ENCODE results near the gene FOXS1. TPM values are rescaled to one million over a fixed set of nuclear protein-coding genes. Genes with fewer than 3 reads are reported as not detected.
"Not testable (repeated sequence)": the region's sequence is repeated elsewhere in the genome, so short reads cannot be mapped to it uniquely, and the experiment has no call there.

The FOXS1 gene
- total RNA-seq, 1 experiment from 2014 or later: not detected

DNA sequence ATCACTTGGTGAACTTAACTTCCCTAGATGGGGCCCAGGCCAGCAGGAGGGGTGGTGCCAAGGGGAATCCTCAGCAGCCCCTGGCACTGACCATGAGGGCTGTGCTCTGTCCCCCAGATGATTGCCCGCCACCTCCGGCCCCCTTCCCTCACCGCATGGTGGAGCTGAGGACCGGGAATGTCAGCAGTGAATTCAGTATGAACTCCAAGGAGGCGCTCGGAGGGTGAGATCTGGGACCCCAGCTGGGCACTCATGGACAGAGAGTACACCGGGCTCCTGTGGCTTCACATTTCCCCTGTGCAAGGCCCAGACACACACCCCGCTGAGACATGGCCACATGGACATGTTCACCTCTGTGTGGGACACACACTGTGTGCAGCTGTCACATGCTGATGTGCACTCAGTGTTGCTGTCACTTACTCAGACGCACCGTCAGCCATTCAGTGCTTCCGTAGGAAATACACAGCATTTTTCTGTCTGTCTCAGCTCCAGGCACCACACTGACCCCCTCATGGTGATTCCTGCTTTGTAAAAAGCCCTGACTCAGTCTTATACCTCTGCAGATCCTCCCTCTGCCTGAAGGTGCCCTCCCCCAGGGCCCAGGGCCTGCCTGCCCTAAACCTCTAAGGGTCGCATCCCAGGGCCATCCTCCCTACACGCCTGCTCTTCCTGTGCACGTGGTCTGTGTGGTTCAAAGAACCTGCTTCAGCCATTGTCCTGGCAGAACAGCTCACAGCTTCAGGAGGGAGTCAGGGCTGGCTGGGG, 21.9 kb downstream of the FOXS1 start:
- no peak for DNase-seq (ENCODE audit: low spot score)

DNA sequence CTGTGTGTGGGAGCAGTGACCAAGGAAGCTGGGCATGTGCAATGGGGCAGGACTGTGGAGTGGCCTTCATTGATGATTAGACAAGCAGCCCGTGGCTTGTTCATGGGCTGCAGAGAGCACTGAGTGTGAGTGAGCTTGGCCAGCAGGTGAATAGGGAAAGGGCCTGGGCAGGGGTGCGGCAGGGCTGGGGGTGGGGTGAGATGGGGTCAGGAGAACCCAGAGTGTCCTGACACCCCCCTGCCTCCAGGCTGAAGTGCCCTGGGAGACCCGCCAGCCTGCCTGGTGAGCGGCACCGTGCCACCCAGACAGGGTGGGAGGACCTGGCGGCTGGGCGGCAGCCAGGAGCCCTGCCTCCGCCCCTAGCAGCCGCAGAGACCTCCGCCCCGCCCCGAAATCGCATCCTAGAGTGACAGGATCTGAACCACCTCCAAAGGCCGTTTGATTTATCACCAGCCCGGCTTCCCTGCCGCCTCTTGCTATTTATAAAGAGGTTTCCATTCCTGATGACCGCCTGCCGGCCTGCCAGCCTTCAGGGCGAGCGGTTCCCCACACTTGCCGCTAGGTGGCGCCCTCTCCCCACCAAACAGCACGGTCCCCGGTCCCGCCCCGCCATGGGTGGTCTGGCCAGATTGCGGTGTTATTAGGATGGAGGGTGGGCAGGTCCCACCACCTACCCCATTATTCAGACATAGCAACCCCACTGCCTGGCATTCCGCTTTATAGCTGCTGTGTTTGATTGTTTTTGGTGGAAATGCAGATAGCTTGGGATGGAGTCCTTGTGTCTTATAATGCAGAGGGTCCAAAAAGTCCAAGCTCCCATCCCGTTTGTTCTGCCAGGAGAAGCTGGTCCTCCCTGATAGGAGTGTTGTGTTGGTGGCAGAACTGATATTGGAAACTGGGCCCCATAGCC, 22.7 kb downstream of the FOXS1 start:
- DNase-seq (ENCODE audit: low spot score): peak; percentile 88

DNA sequence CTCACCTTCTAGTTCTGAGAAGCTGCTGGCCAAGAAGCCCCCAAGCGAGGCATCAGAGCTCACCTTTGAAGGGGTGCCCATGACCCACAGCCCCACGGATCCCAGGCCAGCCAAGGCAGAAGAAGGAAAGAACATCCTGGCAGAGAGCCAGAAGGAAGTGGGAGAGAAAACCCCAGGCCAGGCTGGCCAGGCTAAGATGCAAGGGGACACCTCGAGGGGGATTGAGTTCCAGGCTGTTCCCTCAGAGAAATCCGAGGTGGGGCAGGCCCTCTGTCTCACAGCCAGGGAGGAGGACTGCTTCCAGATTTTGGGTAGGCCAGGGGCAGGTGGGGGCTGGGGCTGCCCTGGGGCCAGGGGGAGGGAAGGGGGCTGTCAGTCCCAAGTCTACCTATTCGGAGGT, 24.0 kb downstream of the FOXS1 start:
- DNase-seq (ENCODE audit: low spot score): no peak

DNA sequence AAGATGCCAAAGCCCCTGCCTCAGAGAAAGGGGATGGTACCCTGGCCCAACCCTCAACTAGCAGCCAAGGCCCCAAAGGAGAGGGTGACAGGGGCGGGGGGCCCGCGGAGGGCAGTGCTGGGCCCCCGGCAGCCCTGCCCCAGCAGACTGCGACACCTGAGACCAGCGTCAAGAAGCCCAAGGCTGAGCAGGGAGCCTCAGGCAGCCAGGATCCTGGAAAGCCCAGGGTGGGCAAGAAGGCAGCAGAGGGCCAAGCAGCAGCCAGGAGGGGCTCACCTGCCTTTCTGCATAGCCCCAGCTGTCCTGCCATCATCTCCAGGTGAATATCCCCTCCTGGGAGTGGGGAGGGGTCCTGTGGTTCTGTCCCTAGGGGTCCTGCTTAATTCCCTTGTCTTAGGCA, 25.2 kb downstream of the FOXS1 start:
- no peak for DNase-seq (ENCODE audit: low spot score)

DNA sequence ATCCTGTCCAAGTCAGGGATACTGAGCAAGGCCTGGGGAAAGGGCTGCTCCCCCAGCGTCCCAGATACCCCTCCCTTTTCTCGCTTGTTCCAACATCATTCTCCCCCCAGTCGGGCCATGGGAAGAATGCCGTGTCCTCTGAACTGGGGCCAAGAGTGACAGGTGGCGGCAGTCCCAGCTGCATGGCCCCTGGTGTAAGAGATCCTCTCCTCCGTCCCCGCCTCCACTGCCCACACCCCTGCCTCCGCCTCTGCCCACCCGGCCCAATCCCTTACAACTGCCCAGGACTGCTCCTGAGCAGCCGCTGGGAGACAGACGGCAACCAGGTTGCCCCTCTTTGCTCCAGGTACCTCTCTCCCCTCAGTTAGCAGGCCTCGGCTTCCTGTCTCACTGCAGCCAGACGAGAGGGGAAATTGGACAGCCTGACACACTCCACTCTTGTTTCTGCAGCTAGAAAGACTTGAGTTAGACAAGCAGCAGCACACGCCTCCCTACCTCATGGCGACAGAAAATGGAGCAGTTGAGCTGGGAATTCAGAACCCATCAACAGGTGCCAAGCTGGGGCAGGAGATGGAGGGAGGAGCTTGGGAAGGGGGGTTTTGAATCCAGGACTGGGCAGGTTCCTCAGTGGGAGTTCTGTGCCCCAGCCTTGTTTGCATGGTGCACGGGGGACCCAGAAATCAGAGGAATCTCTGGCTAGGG, 26.2 kb downstream of the FOXS1 start, which contains the start of gene MYLK2:
Gene MYLK2, plus strand, starts transcription at position 274 of the 702 bp plus-strand sequence. Its CDS starts 225 bp downstream, at position 499.
- no peak for DNase-seq (ENCODE audit: low spot score)

DNA sequence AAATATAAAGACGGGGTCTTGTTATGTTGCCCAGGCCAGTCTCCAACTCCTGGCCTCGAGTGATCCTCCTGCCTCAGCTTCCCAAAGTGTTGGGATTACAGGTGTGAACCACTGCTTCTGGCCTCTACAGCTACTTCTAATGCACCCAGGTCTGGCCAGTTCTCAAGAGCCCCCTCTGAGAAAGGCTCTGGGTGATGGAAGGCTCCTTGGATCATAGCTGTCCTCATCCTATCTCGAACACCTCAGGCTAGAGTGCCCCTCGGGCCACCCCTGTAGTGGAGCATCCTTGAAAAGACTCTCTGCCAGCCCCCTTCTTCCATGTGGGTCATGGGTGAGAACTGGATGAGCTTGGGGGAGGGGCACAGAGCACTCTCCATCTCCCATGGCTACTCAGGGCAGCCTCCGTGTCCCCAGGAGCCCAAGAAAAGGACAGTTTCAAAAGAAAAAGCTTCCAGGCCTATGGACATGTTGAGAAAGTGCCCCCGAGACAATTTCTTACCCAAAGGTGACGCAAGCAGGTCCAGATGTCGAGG, 27.0 kb downstream of the FOXS1 start:
- DNase-seq (ENCODE audit: low spot score): no peak

DNA sequence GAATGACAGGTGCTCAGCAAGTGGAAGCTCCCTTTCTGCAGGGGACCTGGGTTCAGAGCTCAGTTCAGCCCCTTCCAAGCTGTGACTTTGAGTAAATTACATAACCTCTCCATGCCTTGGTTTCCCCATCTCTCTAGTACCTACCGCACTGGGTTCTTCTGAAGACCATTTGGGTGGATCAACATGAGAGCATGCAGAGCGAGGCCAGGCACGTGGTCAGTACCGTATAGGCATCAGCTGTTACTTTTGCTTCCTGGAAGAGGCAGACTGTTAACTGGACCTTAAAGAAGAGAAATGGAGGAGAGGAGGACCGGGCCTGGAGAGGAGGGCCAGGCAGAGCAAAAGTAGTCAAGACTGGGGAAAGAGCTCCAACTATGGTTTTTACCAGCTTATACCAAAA, 27.9 kb downstream of the FOXS1 start:
- DNase-seq (ENCODE audit: low spot score): no peak

DNA sequence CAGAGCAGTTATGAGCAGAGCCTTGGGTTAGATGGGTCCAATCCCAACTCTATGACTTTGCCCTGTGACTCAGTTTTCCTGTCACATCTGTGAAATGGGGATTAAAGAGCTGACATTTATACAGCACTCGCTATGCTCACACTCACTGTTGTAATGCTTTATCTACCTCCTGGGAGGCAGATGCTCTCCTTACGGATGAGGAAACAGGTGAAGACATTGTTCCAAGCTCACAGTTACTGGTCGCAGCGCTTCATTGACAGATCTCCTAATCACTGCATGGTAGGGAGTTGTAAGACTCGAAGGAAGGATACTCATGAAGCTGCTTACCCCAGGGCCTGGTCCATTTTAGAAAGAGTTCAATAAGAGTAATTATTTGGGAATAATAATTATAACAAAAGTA, 29.2 kb downstream of the FOXS1 start:
- no peak for DNase-seq (ENCODE audit: low spot score)

DNA sequence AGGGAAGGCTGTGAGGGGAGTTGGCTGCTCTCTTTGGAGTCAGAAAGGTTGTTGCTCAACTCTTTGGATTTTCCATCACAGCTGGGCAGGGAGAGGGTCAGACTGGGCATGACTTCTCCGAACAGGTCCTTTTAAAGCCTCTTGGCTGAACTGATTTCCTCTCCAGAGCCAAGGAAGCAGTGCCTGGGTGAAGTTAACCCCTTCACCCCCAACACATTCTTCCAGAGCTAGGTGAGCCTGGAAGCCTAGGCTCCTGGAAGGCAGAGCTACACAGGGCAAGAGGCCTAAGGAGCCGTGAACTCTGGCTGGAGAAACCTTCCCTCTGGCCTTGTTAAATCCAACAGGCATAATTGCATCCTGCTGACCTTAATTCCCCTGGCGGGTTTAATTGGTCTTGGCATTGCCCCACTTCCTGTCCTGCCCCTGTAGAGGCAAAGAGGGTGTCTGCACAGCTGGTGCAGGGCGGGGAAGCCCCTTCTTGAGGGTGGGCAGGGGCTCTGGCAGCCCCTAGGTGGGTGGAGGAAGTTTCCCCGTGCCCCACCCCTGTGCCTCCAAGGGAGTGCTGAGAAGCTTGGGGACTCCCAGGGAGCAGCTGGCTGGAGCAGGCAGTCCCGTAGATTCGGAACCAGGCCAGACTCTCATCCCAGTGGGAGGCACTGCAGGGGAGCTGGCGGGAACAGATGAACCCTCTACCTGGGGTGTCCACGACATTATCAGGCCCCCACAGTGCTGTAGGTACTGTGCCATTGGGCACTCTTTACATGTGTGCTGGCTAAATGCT, 29.8 kb downstream of the FOXS1 start:
- peak; percentile 42 for DNase-seq (ENCODE audit: low spot score)

DNA sequence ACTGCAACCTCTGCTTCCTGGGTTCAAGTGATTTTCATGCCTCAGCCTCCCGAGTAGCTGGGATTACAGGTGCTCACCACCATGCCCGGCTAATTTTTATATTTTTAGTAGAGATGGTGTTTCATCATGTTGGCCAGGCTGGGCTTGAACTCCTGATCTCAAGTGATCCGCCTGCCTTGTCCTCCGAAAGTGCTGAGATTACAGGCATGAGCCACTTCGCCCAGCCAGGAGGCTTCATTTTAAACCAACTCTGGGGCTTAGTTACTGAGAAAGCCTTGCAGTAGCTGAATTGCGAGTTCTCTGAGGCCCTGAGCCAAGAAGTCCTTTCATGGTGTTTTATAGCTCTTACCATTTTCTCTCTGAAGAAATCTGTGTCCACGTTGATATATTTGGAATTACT, 31.3 kb downstream of the FOXS1 start:
- DNase-seq (ENCODE audit: low spot score): not testable (repeated sequence)

DNA sequence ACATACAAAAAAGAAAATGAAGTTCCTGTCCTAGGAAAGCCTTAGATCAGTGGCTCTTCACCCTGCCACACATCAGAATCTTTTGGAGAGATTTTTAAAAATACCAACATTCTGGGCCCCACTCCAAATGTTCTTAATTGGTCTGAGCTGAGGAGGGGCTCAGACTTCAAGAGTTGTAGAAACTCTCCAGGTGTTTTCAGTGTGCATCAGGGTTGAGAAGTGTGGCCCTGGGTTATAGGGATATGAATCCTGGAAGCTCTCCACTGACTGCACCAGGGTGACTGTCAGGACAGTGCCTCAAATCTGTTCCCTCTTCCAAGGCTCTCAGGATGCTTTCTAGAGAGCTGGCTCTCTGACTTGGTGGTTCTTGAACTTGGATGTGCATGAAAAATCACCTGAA, 31.8 kb downstream of the FOXS1 start:
- DNase-seq (ENCODE audit: low spot score): no peak

DNA sequence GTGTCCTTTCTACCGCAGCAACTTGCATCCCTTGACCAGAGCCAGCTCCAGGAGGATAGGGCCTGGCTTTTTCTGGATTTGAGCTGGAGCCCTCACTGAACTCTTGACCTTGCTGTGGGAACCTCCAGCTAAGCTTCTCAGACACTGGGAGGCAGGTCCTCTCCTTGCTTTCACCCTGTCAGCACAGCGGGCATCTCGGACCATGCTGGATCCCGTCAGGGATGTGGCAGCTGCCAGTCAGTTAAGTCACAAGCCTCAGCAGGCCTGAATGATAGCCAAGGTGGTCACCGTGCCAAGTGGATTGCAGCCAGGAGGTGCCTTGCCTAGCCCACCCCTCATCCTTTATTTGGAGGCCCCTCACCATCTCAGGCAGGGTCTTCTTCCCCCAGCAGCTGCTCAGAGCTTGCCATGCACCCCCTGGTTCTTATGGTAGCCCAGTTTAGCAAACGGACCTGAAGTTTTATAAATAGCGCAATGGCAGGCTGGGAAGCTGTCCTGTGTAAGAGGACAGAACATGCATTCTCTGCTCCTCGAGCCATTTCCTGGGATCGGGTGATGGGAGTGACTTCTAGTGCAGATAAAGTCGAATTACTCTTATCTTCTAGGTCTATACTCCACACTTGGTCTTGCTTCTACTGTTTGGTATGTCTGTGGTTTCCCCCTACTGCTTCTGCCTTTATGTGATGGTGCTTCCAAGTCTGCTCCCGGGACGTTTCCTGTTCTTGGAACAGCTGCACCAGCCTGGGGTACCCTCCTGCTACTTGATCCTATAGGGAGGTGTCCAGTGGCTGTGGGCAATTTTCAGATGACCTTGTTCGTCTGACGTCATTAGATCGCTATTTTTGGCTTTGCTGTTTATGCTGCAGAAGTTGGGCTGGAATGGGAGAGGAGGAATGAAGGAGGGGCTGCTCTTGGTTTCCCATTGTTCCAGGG, 33.3 kb downstream of the FOXS1 start:
- no peak for DNase-seq (ENCODE audit: low spot score)

DNA sequence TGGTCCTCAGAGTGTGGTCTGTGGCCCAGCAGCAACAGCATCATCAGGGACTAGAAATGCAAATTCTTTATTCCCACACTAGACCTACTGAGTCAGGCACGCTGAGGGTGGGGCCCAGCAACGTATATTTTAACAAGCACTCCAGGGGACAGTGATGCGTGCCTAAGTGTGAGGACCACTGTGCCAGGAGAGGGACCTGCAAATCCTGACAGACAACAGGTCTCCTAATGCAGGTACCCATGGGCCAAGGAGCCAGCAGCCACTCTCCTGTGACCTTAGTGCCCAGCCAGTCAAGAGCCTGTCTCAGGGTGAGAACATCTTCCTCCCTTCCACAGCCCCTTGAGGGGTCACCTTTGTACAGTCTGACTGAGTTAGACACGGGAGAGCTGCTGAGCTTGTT, 34.2 kb downstream of the FOXS1 start:
- no peak for DNase-seq (ENCODE audit: low spot score)

DNA sequence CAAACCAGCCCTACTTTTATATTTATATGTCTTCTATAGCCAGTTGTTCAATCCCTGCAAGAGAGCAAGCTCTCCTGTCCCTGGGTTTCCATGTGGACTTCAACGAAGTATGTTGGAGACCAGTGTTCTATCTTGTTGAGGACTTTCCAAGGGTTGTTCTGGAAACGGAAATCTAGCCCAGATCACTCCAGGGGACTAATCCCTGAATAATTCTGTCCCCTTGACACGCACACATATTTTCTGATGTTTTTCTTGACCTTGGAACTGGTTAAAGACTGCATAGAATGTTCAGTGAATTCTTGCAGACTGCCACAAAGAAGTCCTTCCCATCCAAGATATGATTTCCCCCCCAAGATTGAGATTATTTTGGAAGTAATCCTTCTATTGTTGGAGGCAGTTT, 35.7 kb downstream of the FOXS1 start:
- DNase-seq (ENCODE audit: low spot score): no peak

DNA sequence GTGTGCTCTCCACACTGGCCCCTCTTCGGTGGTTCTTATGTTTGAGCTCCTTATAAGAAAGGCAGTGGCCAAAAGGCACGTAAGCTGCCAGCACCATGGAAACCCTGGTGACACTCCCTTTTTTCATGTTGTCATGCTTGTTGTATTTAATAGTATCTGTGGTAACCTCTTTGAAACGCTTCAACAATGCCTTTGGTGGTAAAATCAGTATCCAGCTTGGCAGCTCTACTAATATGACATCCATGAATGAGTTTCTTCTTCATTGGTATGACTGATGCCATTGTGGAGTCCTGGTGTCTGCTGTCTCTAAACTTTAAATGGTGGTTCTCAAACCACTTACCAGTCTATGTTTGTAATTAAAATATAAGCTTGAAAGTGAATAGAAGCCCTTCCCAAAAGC, 36.9 kb downstream of the FOXS1 start:
- no peak for DNase-seq (ENCODE audit: low spot score)

DNA sequence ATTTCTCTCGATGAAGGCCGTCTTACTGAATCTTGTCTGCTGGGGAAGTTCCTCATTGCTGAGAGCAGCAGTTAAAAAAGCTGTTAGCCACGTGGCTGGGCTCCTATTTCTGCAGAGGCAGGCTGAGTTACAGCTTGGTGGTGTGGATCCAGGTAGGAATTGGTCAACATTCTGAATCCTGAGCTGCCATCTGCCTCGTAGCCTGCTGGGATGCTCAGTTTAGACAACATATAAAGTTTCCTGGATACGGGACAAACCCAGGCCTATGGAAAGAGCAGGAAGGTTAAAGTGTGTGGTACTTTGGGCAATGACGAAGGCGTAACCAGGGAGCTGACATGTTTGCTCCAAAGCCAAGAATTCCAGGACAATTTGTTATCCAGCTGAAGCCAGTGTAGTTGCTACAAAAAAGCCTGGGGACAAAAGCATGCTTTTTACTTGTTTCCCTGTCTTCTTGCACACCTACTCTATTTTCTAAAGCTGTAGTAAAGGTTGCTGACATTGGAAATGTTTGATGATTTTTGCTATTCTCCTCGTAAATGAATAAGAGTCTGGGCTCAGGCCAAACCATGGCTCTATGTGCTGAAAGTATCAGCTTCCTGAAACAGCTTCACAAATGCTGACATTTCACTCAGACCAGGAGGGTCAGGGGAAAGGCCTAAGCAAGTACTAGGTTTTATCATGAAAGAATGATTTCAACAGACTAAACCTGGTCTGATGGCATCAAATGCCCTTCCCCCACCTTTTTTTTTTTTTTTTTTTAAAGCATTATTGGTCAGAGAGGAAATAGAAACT, 38.6 kb downstream of the FOXS1 start:
- DNase-seq (ENCODE audit: low spot score): no peak

DNA sequence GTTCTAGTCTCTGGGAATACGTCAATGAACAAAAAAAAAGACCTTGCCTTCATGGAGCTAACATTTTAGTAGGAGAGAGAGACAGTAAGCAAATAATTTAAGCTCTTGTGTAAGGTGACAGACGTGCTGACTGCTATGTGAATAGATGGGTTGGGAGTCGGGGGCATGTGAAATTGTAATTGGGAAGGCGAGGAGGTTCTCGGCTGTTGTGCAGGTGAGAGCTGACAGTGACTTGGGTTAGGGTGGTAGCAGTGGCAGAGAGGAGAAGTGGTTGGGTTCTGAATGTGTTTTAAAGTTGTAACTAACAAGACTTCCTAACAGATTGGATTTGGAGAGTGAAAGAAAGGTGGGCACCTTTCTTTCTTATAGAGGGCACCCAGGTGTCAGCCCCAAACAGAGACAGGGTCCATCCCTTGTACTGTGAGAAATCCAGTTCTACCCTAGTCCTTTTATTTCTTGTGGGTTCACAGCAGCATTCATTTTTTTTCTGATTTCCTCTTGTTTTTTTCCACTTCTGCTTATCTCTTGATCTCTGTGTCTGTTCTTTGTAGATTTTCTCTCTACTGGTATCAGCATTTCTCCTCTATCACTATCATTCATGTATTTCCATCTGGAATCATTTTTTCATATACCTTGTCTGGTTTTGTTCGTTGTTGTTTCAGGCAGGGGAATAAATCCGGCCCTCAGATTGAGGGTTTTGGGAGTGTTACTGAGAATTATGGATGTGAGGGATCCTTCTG, 41.7 kb downstream of the FOXS1 start:
- DNase-seq (ENCODE audit: low spot score): no peak

DNA sequence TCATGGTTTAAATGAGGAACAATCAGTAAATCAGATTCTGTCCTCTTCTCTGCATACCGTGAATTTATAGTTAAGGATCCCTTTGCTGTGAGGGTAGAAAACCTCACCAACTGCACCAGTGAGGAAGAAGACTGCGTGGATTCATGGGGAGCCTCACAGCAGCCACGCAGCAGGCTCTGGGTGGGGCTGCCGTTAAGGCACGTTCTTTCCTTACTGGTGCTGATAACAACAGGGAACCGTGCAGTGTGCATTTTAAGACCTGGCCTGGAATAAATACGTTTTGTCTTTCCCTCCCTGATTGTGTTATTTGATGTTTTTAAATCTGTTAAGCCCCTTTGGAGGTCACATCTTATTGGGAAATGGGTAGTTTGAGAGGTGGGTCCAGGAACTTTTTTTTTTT, 43.9 kb downstream of the FOXS1 start:
- no peak for DNase-seq (ENCODE audit: low spot score)
